Stimulated activated CD4-positive, alpha-beta T cell treated with anti-CD3 and anti-CD28 coated beads, Interleukin-15, amount 100 ng/mL, for 48 hours (primary cell): ENCODE data around the gene PTPRN2.

ENCODE experiments used
- DNase-seq, 2 donors: peaks; one replicate each; pipeline ENCODE4 v3.0.0-alpha.2; 2020; ENCODE audit warnings: low read depth in 2 of 2

Gene PTPRN2

GRCh38 chr7:158401295-158401694 lies 186.3 kb downstream of the PTPRN2 start:
- no peak for DNase-seq

- DNase-seq, result no peak
These were observed 186.9 kb downstream of the PTPRN2 start for GRCh38 chr7:158400601-158401225.

GRCh38 chr7:158399762-158400161 lies 187.9 kb downstream of the PTPRN2 start:
- DNase-seq, result no peak

GRCh38 chr7:158398750-158399149 lies 188.9 kb downstream of the PTPRN2 start:
- DNase-seq, result no peak

- no peak for DNase-seq
These were observed 189.7 kb downstream of the PTPRN2 start for GRCh38 chr7:158397885-158398284.

- no peak for DNase-seq
These were observed 190.4 kb downstream of the PTPRN2 start for GRCh38 chr7:158396982-158397862.

GRCh38 chr7:158396301-158396905 lies 191.2 kb downstream of the PTPRN2 start:
- DNase-seq, result no peak

- no peak for DNase-seq
These were observed 191.8 kb downstream of the PTPRN2 start for GRCh38 chr7:158395780-158396278.

- no peak for DNase-seq
These were observed 192.3 kb downstream of the PTPRN2 start for GRCh38 chr7:158395349-158395748.

- DNase-seq, result peak; percentile 8 to 14
These were observed 192.7 kb downstream of the PTPRN2 start for GRCh38 chr7:158394936-158395335.

- DNase-seq, result no peak
These were observed 193.5 kb downstream of the PTPRN2 start for GRCh38 chr7:158393926-158394625.

GRCh38 chr7:158392251-158392650 lies 195.4 kb downstream of the PTPRN2 start:
- no peak for DNase-seq

GRCh38 chr7:158391541-158391940 lies 196.1 kb downstream of the PTPRN2 start:
- no peak for DNase-seq

GRCh38 chr7:158391141-158391540 lies 196.5 kb downstream of the PTPRN2 start:
- DNase-seq, result no peak

GRCh38 chr7:158390460-158390859 lies 197.2 kb downstream of the PTPRN2 start:
- DNase-seq, result no peak

- no peak for DNase-seq
These were observed 197.9 kb downstream of the PTPRN2 start for GRCh38 chr7:158389514-158390425.

GRCh38 chr7:158388928-158389327 lies 198.7 kb downstream of the PTPRN2 start:
- no peak for DNase-seq

GRCh38 chr7:158388072-158388471 lies 199.6 kb downstream of the PTPRN2 start:
- DNase-seq, result no peak

GRCh38 chr7:158387546-158387891 lies 200.1 kb downstream of the PTPRN2 start:
- DNase-seq, result no peak

GRCh38 chr7:158386866-158387545 lies 200.6 kb downstream of the PTPRN2 start:
- no peak for DNase-seq

GRCh38 chr7:158386355-158386618 lies 201.3 kb downstream of the PTPRN2 start:
- no peak for DNase-seq
